GM12872 (cell line): ENCODE measurements around the gene MACROD2.
A peak's percentile ranks its signal among the peaks of the same experiment; 100 is the strongest.

ENCODE experiments used
- CTCF ChIP-seq: IDR thresholded peaks from 3 replicates; pipeline ENCODE4 v1.5.1; 2011; ENCODE audit warnings: low read depth, mild to moderate bottlenecking, low read length, moderate library complexity; ENCODE audit not compliant: insufficient read depth

The MACROD2 gene

GRCh38 chr20:15224199-15224598, 1228.9 kb downstream of the MACROD2 start:
- TF ChIP-seq CTCF, result no peak

GRCh38 chr20:15227102-15227501, 1231.8 kb downstream of the MACROD2 start:
- TF ChIP-seq CTCF, result no peak

- no peak for TF ChIP-seq CTCF
Observed at GRCh38 chr20:15232243-15232642, 1236.9 kb downstream of the MACROD2 start.

- TF ChIP-seq CTCF, result no peak
Observed at GRCh38 chr20:15235471-15236198, 1240.3 kb downstream of the MACROD2 start.

- TF ChIP-seq CTCF, result peak; percentile 63
Observed at GRCh38 chr20:15236812-15237211, 1241.5 kb downstream of the MACROD2 start.

- no peak for TF ChIP-seq CTCF
Observed at GRCh38 chr20:15239542-15240206, 1244.4 kb downstream of the MACROD2 start.

- TF ChIP-seq CTCF, result no peak
Observed at GRCh38 chr20:15240801-15241200, 1245.5 kb downstream of the MACROD2 start.
